T-cell (primary cell): ENCODE data around the gene MYH11. TPM values are rescaled to one million over a fixed set of nuclear protein-coding genes. Genes with fewer than 3 reads are reported as not detected.
"Not testable (repeated sequence)": the region's sequence is repeated elsewhere in the genome, so short reads cannot be mapped to it uniquely, and the experiment has no call there.

Source experiments
- ATAC-seq, 4 experiments: fragments of 200-7000 bp in 3 of 4; fragments of 150-1000 bp in 1 of 4; cut with Tn5 transposase; replicated peaks in 1 of 4; 1 replicate in 3 of 4; 2 replicates in 1 of 4; pipeline ENCODE4 v1.10.0; 2021; ENCODE audit warnings: moderate library complexity in 3 of 4, mild to moderate bottlenecking in 2 of 4, moderate number of reproducible peaks in 1 of 4
- CTCF ChIA-PET, 2 donors: fragments of 300-600 bp; sonication (Branson Sonifier 250); formaldehyde crosslinking; loops; one replicate each; lab custom pipeline; 2022; ENCODE audit warnings: antibody characterized with exemption in 2 of 2; lab: Charles Lee
- POLR2A ChIA-PET, 2 donors: fragments of 300-600 bp; sonication (Branson Sonifier 250); formaldehyde crosslinking; loops; one replicate each; lab custom pipeline; 2022; ENCODE audit warnings: antibody characterized with exemption in 2 of 2; lab: Charles Lee
- DNase-seq, 35 experiments: peaks; one replicate each; pipeline versions ENCODE4 v3.0.0 to v3.0.0-alpha.2; 2013 to 2023
- H3K27ac ChIP-seq: one replicate; pipeline ENCODE4 v1.5.1; 2013; ENCODE audit warnings: low read length
- H3K27me3 ChIP-seq, 2 experiments: replicated peaks in 1 of 2; 1 replicate in 1 of 2; 2 replicates in 1 of 2; pipeline versions ENCODE4 v1.6.1 to v1.7.0; 2013; ENCODE audit warnings: low read length in 1 of 2, mixed read lengths in 1 of 2; ENCODE audit not compliant: control insufficient read depth in 2 of 2, insufficient read depth in 2 of 2; ENCODE audit errors: extremely low read depth in 1 of 2
- H3K36me3 ChIP-seq, 2 donors: 1 replicate in 1 of 2; 2 replicates in 1 of 2; pipeline versions ENCODE4 v1.6.1 to v1.7.0; 2013; ENCODE audit warnings: low read length in 1 of 2; ENCODE audit not compliant: control insufficient read depth in 2 of 2, insufficient read depth in 1 of 2; ENCODE audit errors: extremely low read depth in 1 of 2
- H3K4me1 ChIP-seq, 2 experiments: 1 replicate in 1 of 2; 2 replicates in 1 of 2; pipeline versions ENCODE4 v1.6.1 to v1.7.0; 2013; ENCODE audit warnings: low read length in 2 of 2, mixed read lengths in 1 of 2; ENCODE audit not compliant: insufficient read depth in 2 of 2, control insufficient read depth in 1 of 2; ENCODE audit errors: extremely low read depth in 1 of 2
- H3K4me3 ChIP-seq, 2 donors: 1 replicate in 1 of 2; 2 replicates in 1 of 2; pipeline versions ENCODE4 v1.5.1 to v1.7.0; 2013; ENCODE audit warnings: mild to moderate bottlenecking in 2 of 2, low read length in 1 of 2, moderate library complexity in 1 of 2; ENCODE audit not compliant: control insufficient read depth in 1 of 2; ENCODE audit errors: extremely low read depth in 1 of 2
- H3K9me3 ChIP-seq: 2 replicates; pipeline ENCODE4 v1.7.0; 2013
- H3K27ac Mint-ChIP-seq, 2 donors: one replicate each; pipeline ENCODE4 v1.8.0; 2020 to 2021; ENCODE audit warnings: mild to moderate bottlenecking in 2 of 2, mixed read lengths in 2 of 2
- H3K27me3 Mint-ChIP-seq, 2 donors: one replicate each; pipeline ENCODE4 v1.8.0; 2021 to 2022; ENCODE audit warnings: mixed read lengths in 2 of 2
- H3K36me3 Mint-ChIP-seq: one replicate; pipeline ENCODE4 v1.8.0; 2021; ENCODE audit warnings: mixed read lengths
- H3K4me1 Mint-ChIP-seq, 3 donors: one replicate each; pipeline ENCODE4 v1.8.0; 2020 to 2022; ENCODE audit warnings: mixed read lengths in 3 of 3, mild to moderate bottlenecking in 1 of 3
- H3K4me3 Mint-ChIP-seq, 3 donors: one replicate each; pipeline ENCODE4 v1.8.0; 2020 to 2022; ENCODE audit warnings: mild to moderate bottlenecking in 3 of 3, mixed read lengths in 3 of 3, moderate library complexity in 3 of 3
- H3K9me3 Mint-ChIP-seq, 3 donors: one replicate each; pipeline ENCODE4 v1.8.0; 2020 to 2022; ENCODE audit warnings: mixed read lengths in 3 of 3
- WGBS: methylation state at CpG from one replicate; pipeline ENCODE4 v1.1.5; 2013; ENCODE audit warnings: missing lambda C conversion rate; ENCODE audit not compliant: insufficient coverage; 5-methylcytosine and 5-hydroxymethylcytosine counted together
- total RNA-seq, 35 experiments: library from RNA in 6 of 35; stranded (reverse) in 6 of 35; fragments of 120-200 nt in 1 of 35; gene quantifications; one replicate each; pipeline versions ENCODE4 v1.2.1 to v1.2.4 and lab custom pipeline; 2013 to 2026

The MYH11 gene
- total RNA-seq, 5 donors from 2014 or later (not counting 1 experiment from before 2014, with no cell fraction given): 0.56 to 0.93 (median 0.66) TPM; not detected in 2

DNA sequence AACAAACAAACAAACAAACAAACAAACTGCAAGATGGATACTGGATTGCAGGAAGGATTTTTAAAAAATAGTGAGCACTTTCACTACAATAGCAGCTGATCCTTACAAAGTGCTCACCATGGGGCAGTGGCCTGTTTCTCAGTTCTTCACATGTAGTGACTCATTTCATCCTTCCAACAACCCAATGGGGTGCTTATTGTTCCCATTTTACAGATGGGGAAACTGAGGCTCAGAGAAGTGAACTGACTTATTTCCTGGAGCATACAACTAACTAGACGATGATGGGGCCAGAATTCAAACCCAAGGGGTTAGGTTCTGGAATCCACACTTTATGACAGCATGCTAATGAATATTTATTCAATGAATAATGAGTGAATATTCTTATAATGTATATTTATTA lies 61.2 kb downstream of the MYH11 start:
- Histone ChIP-seq H3K4me1 (no peaks in the 10 kb centered on the region), H3K4me3 (no peak overlapping the region), H3K27ac (no peak overlapping the region), H3K27me3 (peaks cover 0 to 4% of the 10 kb centered on the region in 2 experiments), H3K36me3 (no peaks in the 10 kb centered on the region), H3K9me3 (no peaks in the 10 kb centered on the region)
- ATAC-seq: no peak
- POLR2A ChIA-PET: no interaction called here
- WGBS: no CpG with 5 or more reads among the region's 1 CpG
- Mint-ChIP-seq H3K9me3 (peaks cover 7 to 16% (median 8%) of the 10 kb centered on the region in 3 donors), H3K27ac (no peak overlapping the region), H3K4me1 (peaks cover 0 to 4% (median 0%) of the 10 kb centered on the region in 3 donors), H3K36me3 (peaks cover 8% of the 10 kb centered on the region), H3K4me3 (no peak overlapping the region), H3K27me3 (peaks cover 0 to 2% of the 10 kb centered on the region in 2 donors)
- CTCF ChIA-PET: interaction anchor here in 1 of 2 donors (0.5 kb wide), 1 partner anchor 7 kb away, joined by 7 read pairs; no protein-coding TSS in a partner anchor
- no peak for DNase-seq

DNA sequence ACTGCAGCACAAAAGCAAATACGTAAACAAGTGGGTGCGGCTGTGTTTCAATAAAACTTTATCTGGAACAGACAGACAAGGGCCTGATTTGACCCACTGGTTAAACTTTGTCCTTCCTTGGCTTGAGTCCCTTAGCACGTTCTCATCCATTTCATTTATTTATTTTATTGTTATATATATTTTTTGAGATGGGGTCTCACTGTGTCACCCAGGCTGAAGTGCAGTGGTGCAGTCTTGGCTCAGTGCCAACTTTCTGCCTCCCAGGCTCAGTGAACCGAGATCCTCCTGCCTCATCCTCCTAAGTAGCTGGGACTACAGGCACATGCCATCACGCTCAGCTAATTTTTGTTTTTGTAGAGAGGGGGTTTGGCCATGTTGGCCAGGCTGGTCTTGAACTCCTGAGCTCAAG lies 64.3 kb downstream of the MYH11 start:
- H3K9me3 Mint-ChIP-seq: peaks cover 7 to 12% (median 8%) of the 10 kb centered on the region in 3 donors
- ChIA-PET POLR2A (no interaction called here), CTCF (no interaction called here)
- H3K27ac Mint-ChIP-seq: no peak overlapping the region
- ATAC-seq (no peak), DNase-seq (no peak)
- Histone ChIP-seq H3K4me3 (no peak overlapping the region), H3K27ac (no peak overlapping the region), H3K4me1 (no peaks in the 10 kb centered on the region), H3K9me3 (no peaks in the 10 kb centered on the region), H3K36me3 (no peaks in the 10 kb centered on the region), H3K27me3 (no peaks in the 10 kb centered on the region)
- H3K4me1 Mint-ChIP-seq: peaks cover 0 to 4% (median 0%) of the 10 kb centered on the region in 3 donors
- 94% methylated on average over 2 of the region's 5 CpGs for WGBS
- H3K27me3 Mint-ChIP-seq: no peaks in the 10 kb centered on the region
- H3K4me3 Mint-ChIP-seq: no peak overlapping the region
- H3K36me3 Mint-ChIP-seq: peaks cover 8% of the 10 kb centered on the region

DNA sequence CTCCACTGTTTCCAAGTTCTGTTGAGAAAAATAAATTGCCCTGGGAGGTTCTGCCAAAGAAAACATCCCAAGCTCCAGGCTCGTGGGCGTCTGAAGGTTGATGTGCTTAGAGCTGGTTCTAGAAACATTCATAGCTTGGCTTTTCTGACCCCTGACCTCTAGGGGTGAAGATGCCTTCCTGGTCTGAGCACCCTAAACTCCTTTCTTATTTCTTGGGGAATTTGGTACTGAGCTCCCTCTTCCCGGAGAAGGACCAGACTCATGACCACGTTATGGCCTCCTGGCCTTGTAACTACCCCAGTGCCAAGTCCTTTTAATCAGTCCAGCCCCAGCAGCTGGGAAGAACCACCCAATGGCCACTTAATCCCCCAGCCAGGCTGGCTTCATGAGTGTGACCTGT lies 66.4 kb downstream of the MYH11 start:
- no peaks in the 10 kb centered on the region for H3K27me3 ChIP-seq
- WGBS: 89% methylated on average over 4 of the region's 4 CpGs
- DNase-seq: no peak
- no peak overlapping the region for H3K4me3 ChIP-seq
- H3K9me3 ChIP-seq: no peaks in the 10 kb centered on the region
- H3K27me3 Mint-ChIP-seq: no peaks in the 10 kb centered on the region
- H3K4me1 ChIP-seq: no peaks in the 10 kb centered on the region
- ChIA-PET CTCF (no interaction called here), POLR2A (no interaction called here)
- H3K27ac Mint-ChIP-seq: no peak overlapping the region
- H3K4me1 Mint-ChIP-seq: peaks cover 0 to 4% (median 0%) of the 10 kb centered on the region in 3 donors
- H3K4me3 Mint-ChIP-seq: no peak overlapping the region
- no peaks in the 10 kb centered on the region for H3K9me3 Mint-ChIP-seq
- no peak overlapping the region for H3K27ac ChIP-seq
- no peaks in the 10 kb centered on the region for H3K36me3 Mint-ChIP-seq
- ATAC-seq: no peak
- no peaks in the 10 kb centered on the region for H3K36me3 ChIP-seq

DNA sequence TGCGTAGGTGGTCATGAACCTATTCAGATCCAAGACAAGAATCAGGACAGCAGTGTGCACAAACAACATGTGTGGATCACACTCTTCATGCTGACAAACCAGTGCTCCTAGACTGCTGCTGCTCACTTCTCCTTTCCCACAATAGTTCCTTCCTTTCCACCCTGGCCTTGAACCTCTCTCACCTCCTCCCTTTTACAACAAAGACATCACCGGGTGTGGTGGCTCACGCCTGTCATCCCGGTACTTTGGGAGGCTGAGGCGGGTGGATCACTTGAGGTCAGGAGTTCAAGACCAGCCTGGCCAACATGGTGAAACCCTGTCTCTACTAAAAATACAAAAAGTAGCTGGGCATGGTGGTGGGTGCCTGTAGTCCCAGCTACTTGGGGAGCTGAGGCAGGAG lies 67.0 kb downstream of the MYH11 start:
- H3K9me3 Mint-ChIP-seq, H3K36me3 Mint-ChIP-seq, H3K4me3 ChIP-seq, ATAC-seq, H3K27ac ChIP-seq, H3K4me3 Mint-ChIP-seq, H3K27me3 Mint-ChIP-seq, H3K36me3 ChIP-seq, DNase-seq, H3K4me1 Mint-ChIP-seq, CTCF ChIA-PET, POLR2A ChIA-PET, H3K27ac Mint-ChIP-seq, H3K27me3 ChIP-seq, H3K4me1 ChIP-seq, H3K9me3 ChIP-seq: not testable (repeated sequence)
- WGBS: 82% methylated on average over 2 of the region's 5 CpGs

DNA sequence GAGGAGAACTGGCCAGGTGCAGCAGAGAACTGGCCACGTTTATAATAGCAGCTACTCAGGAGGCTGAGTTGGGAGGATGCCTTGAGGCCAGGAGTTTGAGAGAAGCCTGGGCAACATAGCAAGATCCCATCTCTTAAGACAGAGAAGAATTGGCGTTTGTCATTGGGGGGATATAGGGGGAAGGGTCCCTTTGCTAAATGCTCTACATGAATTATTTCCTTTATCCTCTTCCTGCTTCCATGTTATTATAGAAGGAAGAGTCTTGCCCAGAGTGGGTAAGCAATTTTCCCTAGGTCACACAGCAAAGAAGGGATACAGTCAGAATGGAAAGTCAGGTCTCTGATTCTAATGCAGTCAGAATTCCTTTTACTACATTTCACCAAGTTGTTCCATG lies 68.0 kb downstream of the MYH11 start:
- no CpG with 5 or more reads among the region's 2 CpGs for WGBS
- Mint-ChIP-seq H3K27ac (no peak overlapping the region), H3K4me3 (no peak overlapping the region), H3K27me3 (no peaks in the 10 kb centered on the region), H3K36me3 (no peaks in the 10 kb centered on the region), H3K4me1 (peaks cover 0 to 4% (median 0%) of the 10 kb centered on the region in 3 donors), H3K9me3 (no peaks in the 10 kb centered on the region)
- ATAC-seq (no peak), DNase-seq (no peak)
- Histone ChIP-seq H3K36me3 (no peaks in the 10 kb centered on the region), H3K27ac (no peak overlapping the region), H3K9me3 (no peaks in the 10 kb centered on the region), H3K4me1 (no peaks in the 10 kb centered on the region), H3K4me3 (no peak overlapping the region), H3K27me3 (no peaks in the 10 kb centered on the region)
- CTCF ChIA-PET: no interaction called here
- POLR2A ChIA-PET: no interaction called here

DNA sequence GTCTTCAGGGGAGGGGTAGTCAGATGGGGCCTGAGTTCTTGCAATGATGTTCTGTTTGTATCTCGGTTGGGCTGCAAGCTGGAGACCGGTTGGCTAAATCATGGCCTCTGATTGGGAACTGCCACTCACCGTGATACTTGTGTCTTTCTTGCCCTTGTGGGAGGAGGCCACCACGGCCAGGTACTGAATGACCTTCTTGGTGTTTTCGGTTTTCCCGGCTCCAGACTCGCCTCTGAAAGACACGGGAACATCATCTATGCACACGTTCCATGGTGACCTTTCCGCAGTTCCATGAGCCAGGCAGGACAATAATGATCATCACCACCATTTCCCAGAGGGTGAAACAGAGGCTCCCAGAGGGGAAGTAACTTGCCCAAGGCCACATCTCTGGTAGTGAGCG lies 70.3 kb downstream of the MYH11 start:
- Histone ChIP-seq H3K36me3 (no peaks in the 10 kb centered on the region), H3K27ac (no peak overlapping the region), H3K27me3 (no peaks in the 10 kb centered on the region), H3K4me3 (no peak overlapping the region), H3K9me3 (no peaks in the 10 kb centered on the region), H3K4me1 (no peaks in the 10 kb centered on the region)
- ATAC-seq: no peak
- H3K27me3 Mint-ChIP-seq: peaks cover 0 to 1% of the 10 kb centered on the region in 2 donors
- CTCF ChIA-PET: no interaction called here
- no peaks in the 10 kb centered on the region for H3K9me3 Mint-ChIP-seq
- H3K36me3 Mint-ChIP-seq: no peaks in the 10 kb centered on the region
- no peak overlapping the region for H3K4me3 Mint-ChIP-seq
- no peaks in the 10 kb centered on the region for H3K4me1 Mint-ChIP-seq
- 90% methylated on average over 9 of the region's 11 CpGs for WGBS
- POLR2A ChIA-PET: no interaction called here
- no peak for DNase-seq
- no peak overlapping the region for H3K27ac Mint-ChIP-seq
